MG63 (cell line): Measurements from ENCODE around the gene CLASP1. TPM values are rescaled to one million over a fixed set of nuclear protein-coding genes. Genes with fewer than 3 reads are reported as not detected.
"Not testable (repeated sequence)": the region's sequence is repeated elsewhere in the genome, so short reads cannot be mapped to it uniquely, and the experiment has no call there.

ENCODE experiments used
- DNase-seq: peaks from one replicate; pipeline ENCODE4 v3.0.0-alpha.2; 2020
- H3K27me3 ChIP-seq: fragments of 250-450 bp; sonication (Bioruptor Pico); 2 replicates; pipeline ENCODE4 v1.5.1; 2020; ENCODE audit warnings: mild to moderate bottlenecking, moderate library complexity
- H3K36me3 ChIP-seq: fragments of 250-450 bp; sonication (Bioruptor Pico); 2 replicates; pipeline ENCODE4 v1.5.1; 2020; ENCODE audit warnings: mild to moderate bottlenecking, moderate library complexity
- H3K4me3 ChIP-seq: fragments of 250-450 bp; sonication (Bioruptor Pico); 2 replicates; pipeline ENCODE4 v1.5.1; 2020; ENCODE audit warnings: mild to moderate bottlenecking, moderate library complexity
- H3K9me3 ChIP-seq: fragments of 250-450 bp; sonication (Bioruptor Pico); 2 replicates; pipeline ENCODE4 v1.5.1; 2020; ENCODE audit warnings: mild to moderate bottlenecking, moderate library complexity
- total RNA-seq: library from RNA; depleted of rRNA; stranded (reverse); fragments of >200 nt; shearing (Covaris generic); gene quantifications from 2 replicates; pipeline ENCODE4 v1.2.3, GENCODE V29; 2014; ENCODE audit warnings: low replicate concordance

CLASP1 gene
- total RNA-seq, 1 experiment from 2014 or later: 20.8 TPM

DNA sequence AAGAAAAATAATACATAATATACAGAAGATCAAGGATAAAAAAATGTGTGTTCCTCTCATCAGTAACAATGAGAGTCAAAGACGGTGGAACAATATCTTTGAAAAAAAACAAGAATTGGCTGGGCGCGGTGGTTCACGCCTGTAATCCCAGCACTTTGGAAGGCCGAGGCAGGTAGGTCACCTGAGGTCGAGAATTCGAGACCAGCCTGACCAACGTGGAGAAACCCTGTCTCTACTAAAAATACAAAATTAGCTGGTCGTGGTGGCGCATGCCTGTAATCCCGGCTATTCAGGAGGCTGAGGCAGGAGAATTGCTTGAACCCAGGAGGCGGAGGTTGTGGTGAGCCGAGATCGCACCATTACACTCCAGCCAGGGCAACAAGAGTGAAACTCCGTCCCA is 335.6 kb downstream of the CLASP1 start:
- H3K36me3 ChIP-seq, H3K4me3 ChIP-seq, H3K9me3 ChIP-seq, H3K27me3 ChIP-seq, DNase-seq: not testable (repeated sequence)

DNA sequence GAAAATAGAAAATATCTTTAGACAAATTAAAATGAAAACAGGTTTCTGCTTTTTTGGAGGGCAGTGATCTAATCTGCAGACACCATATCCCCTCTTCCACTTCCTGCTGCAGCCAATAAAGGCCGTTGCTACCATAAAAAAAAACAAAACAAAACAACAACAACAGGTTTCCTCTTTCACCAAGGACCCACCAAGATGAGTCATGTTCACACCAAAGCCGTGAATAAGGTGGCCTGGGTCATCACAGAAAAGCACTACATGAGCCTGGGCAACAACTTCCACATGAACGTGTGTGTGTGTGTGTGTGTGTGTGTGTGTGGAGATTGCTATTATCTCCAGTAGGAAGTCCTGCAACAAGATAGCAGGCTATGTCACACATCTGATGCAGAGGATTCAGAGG is 339.5 kb downstream of the CLASP1 start:
- no peak for DNase-seq
- Histone ChIP-seq H3K36me3 (no peaks in the 10 kb centered on the region), H3K4me3 (no peak overlapping the region), H3K9me3 (no peaks in the 10 kb centered on the region), H3K27me3 (no peaks in the 10 kb centered on the region; the same call in 1 of the 2 replicates)

GRCh38 chr2:121309323-121309722 is 339.9 kb downstream of the CLASP1 start:
- Histone ChIP-seq H3K9me3 (no peaks in the 10 kb centered on the region), H3K36me3 (no peaks in the 10 kb centered on the region), H3K4me3 (no peak overlapping the region), H3K27me3 (no peaks in the 10 kb centered on the region; the same call in 1 of the 2 replicates)
- DNase-seq: no peak

DNA sequence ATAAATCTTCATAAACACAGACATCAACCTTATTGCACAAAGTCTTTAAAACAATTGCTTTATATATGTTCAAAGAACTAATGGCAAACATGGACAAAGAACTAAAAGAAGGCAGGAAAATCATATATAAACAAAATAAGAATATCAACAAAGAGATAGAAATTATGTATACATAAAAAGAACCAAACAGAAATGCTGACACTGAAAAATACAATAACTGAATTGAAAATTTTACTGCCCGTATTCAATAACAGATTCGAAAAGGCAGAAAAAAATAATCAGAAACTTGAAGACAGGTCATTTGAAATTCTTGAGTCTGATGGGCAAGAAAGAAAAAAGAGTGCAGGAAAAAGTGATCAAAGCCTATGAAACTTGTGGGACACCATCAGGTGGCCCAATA is 342.2 kb downstream of the CLASP1 start:
- Histone ChIP-seq H3K27me3 (no peaks in the 10 kb centered on the region; the same call in 1 of the 2 replicates), H3K4me3 (no peak overlapping the region), H3K36me3 (no peaks in the 10 kb centered on the region), H3K9me3 (no peaks in the 10 kb centered on the region)
- no peak for DNase-seq

GRCh38 chr2:121304941-121305340 is 344.3 kb downstream of the CLASP1 start:
- no peaks in the 10 kb centered on the region; the same call in 1 of the 2 replicates for H3K27me3 ChIP-seq
- no peak for DNase-seq
- H3K4me3 ChIP-seq: no peak overlapping the region
- no peaks in the 10 kb centered on the region for H3K9me3 ChIP-seq
- H3K36me3 ChIP-seq: no peaks in the 10 kb centered on the region

DNA sequence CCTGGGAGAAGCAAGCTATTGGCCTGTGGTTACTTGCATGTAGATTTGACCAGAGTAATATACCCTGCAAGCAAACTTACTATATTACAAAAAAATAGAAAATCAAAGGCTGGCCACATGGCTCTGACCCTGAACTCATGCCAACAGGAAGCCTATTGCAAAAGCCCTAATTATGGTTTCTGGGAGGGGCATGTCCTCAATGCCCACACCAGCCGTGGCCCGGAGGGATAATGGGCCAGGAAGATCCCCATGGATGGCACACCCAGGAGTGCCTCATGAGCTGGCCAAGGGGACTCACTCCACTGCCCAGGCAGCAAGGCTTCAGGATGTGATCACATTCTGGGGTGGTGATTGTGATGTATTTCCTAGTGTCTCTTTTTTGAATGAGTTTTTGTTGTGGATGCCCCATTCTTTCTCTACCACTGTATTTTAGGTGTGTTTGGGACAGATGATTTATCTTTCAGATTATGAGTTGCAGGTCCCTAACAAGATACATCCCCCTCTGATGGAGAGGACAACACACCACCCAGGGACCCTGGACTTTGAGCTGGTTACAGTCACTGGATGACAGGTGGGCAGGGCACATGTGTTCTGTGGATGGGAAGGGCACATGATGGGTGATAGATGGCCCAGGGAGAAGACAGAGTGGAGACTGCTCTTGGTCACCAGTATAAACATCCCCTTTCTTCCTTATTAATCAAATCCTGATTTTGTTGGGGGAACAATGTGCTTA is 345.6 kb downstream of the CLASP1 start:
- H3K27me3 ChIP-seq: no peaks in the 10 kb centered on the region; the same call in 1 of the 2 replicates

GRCh38 chr2:121301190-121301589 is 348.1 kb downstream of the CLASP1 start:
- H3K36me3 ChIP-seq, H3K4me3 ChIP-seq, DNase-seq, H3K27me3 ChIP-seq, H3K9me3 ChIP-seq: not testable (repeated sequence)

More for the DNA sequence above, 345.6 kb downstream of the CLASP1 start:
- no peaks in the 10 kb centered on the region for H3K36me3 ChIP-seq
- H3K4me3 ChIP-seq: no peak overlapping the region
- no peaks in the 10 kb centered on the region for H3K9me3 ChIP-seq
- no peak for DNase-seq

GRCh38 chr2:121298476-121298875 is 350.8 kb downstream of the CLASP1 start:
- Histone ChIP-seq H3K9me3 (no peaks in the 10 kb centered on the region), H3K27me3 (no peaks in the 10 kb centered on the region), H3K4me3 (no peak overlapping the region), H3K36me3 (no peaks in the 10 kb centered on the region)
- DNase-seq: no peak

DNA sequence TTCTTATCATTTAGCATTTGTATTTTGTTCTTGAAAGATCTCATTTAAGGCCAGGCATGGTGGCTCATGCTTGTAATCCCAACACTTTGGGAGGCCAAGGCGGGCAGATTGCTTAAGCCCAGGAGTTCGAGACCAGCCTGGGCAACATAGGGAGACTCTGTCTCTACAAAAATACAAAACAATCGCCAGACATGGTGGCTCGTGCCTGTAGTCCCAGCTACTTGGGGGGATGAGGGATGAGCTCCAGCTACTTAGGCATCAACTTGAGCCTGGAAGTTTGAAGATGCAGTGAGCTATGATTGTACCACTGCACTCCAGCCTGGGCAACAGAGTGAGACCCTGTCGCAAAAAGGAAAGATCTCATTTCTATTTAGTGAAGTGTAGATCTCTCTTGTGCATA is 351.4 kb downstream of the CLASP1 start:
- H3K27me3 ChIP-seq, H3K9me3 ChIP-seq, H3K36me3 ChIP-seq, DNase-seq, H3K4me3 ChIP-seq: not testable (repeated sequence)

GRCh38 chr2:121297217-121297830 is 351.9 kb downstream of the CLASP1 start:
- H3K9me3 ChIP-seq: no peaks in the 10 kb centered on the region
- H3K36me3 ChIP-seq: no peaks in the 10 kb centered on the region
- H3K4me3 ChIP-seq: no peak overlapping the region
- no peaks in the 10 kb centered on the region for H3K27me3 ChIP-seq
- DNase-seq: peak; percentile 43

- Histone ChIP-seq H3K36me3 (no peaks in the 10 kb centered on the region), H3K4me3 (no peak overlapping the region), H3K9me3 (no peaks in the 10 kb centered on the region), H3K27me3 (no peaks in the 10 kb centered on the region)
- DNase-seq: no peak
These were observed 353.2 kb downstream of the CLASP1 start for GRCh38 chr2:121295911-121296650.

GRCh38 chr2:121294881-121295840 is 354.1 kb downstream of the CLASP1 start:
- DNase-seq: no peak
- Histone ChIP-seq H3K27me3 (no peaks in the 10 kb centered on the region), H3K9me3 (no peaks in the 10 kb centered on the region), H3K36me3 (no peaks in the 10 kb centered on the region), H3K4me3 (no peak overlapping the region)

DNA sequence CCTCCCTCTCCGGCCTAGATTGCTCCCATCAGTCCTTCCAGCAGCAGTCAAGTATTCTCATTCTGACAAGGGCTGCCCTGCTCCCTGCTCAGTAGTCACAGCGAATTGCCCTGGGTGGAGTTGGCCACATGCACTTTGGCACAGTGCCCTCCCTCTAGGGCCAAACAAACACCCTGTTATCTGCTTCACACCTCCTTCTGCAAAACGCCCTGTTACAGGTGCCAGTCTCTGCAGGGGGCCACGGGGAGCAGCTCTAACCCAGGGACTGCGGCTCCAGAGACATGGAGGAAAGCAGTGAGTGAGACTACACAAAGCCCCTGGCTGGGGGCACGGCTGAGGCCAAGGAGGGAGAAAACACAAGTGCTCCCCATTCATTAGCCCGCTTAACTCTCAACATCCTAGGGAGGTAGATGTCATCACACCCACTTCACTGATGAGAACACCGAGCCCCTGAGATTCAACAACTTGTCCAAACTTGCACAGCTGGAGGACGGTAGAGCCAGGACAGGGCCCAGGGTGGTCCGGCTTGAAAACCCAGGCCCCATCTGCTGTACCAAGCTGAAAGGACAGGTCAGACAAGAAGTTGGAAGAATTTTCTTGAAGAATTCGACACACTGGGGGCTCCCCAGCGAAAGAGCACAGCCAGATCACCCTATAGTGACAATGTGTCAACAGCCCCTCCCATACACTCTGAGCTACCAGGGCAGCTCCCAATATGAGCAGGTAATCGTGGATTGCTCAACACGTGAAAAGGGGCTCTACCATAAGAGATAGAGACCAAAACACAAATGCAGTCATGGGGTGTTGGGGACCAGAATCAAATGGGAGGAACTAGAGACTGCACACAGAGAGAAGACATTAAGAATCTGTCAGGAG is 355.6 kb downstream of the CLASP1 start:
- H3K27me3 ChIP-seq: no peaks in the 10 kb centered on the region
- no peak for DNase-seq
- H3K36me3 ChIP-seq: no peaks in the 10 kb centered on the region
- H3K9me3 ChIP-seq: no peaks in the 10 kb centered on the region
- no peak overlapping the region for H3K4me3 ChIP-seq

- Histone ChIP-seq H3K9me3 (no peaks in the 10 kb centered on the region), H3K27me3 (no peaks in the 10 kb centered on the region), H3K4me3 (no peak overlapping the region), H3K36me3 (no peaks in the 10 kb centered on the region)
- DNase-seq: no peak
These were observed 358.0 kb downstream of the CLASP1 start for GRCh38 chr2:121291251-121291580.

DNA sequence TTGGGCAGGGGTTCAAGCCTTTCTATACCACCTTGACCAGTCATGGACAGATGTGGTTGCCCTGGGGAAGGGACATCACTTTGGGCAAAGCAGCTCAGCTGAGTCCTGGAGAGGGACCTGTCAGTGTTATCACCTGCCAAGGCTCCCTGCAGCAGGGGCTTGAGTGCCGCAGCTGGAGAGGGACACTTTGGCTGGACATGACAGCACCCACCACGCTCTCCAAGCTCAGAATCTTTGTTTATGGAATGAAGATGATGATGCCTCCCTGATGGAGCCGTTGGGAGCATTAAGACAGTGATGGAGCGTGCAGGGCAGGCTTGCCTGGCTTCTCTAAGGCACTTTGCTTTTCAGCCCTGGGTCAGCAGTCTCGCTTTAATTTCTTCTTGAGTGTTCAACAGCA is 360.0 kb downstream of the CLASP1 start:
- Histone ChIP-seq H3K9me3 (no peaks in the 10 kb centered on the region), H3K27me3 (no peaks in the 10 kb centered on the region), H3K4me3 (no peak overlapping the region), H3K36me3 (no peaks in the 10 kb centered on the region)
- DNase-seq: no peak
